GM18870 (cell line): ENCODE measurements around the gene ZNG1B.
A peak's percentile ranks its signal among the peaks of the same experiment; 100 is the strongest.
"Not testable (repeated sequence)": the region's sequence is repeated elsewhere in the genome, so short reads cannot be mapped to it uniquely, and the experiment has no call there.

Source experiments
- ATAC-seq: cut with Tn5 transposase; IDR thresholded peaks from one replicate; pipeline ENCODE4 v1.9.1; 2021; ENCODE audit warnings: moderate library complexity; ENCODE audit not compliant: unreplicated experiment

The ZNG1B gene

DNA sequence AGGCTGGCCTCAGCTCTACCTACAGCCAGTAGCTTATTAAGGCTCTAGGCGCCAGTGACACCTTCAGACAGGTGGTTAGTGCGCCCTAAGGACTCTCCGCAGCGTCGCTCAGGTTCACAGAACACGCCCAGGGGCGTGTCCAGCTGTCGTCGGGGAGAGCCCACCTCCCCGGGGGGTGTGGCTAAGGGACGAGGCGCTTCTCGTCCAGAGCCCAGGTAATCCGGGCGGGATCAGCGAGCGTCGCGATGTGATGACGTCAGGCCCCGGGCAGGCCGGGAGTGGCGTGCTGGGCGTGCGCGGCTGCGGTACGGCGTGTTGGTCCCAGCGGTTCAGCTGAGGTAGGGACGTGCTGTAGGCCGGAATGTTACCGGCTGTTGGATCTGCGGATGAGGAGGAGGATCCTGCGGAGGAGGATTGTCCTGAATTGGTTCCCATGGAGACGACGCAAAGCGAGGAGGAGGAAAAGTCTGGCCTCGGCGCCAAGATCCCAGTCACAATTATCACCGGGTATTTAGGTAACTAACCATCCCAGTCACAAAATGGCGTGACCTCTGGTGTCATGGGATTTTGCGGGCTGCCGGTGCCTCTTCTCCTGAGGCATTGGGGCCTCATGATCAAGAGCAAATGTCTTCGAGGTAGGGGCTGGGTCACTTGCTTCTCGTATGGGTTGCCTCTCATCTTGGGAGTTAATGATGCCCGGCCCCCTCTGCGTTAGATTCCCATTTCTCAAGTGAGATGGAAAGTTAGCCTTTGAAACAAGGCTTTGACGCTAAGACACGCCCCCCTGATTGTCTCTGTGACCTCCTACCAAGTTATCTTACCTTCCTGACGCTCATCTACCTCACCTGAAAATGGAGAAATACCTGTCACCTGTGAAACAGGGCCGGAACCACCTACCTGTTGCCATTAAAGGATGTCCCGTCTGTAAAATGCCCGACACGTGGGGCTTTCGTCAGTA is at the start of gene ZNG1B:
TSS of gene ZNG1B (plus strand) at position 184 of the 958 bp plus-strand sequence. CDS start at position 362, 178 bp downstream.
- ATAC-seq: not testable (repeated sequence)

DNA sequence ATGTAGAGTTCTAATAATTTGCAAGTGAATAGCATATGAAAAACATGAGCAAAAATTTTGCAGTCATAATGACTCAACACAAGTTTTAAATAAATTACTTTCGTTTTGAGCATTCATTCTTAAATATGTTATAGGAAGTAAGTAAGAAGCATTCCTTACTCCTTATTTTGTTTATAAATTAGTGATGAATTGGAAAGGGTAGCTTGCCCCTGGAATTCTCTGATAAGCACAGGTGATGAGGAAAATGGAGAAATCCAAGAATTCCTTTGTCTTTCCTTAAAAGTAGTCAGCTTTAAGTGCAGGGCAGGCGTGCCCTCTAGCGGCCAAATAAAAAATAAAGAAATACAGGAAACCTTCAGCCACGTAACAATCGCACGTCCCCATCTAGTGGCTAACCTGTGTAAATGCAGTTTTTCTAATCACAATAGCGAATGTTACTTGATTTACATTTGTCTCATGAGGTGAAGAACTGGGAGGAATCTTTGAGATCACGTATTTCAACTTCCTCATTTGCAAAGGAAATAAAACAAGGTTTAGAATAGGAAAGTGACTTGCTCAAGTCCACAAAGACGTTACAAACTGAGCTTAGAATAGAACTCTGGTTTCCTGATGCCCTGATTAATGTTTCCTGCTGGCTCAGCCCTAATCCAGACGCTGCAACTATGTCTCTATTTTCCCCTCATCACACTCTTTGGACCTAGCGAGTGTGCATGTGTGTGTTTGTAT is 47.2 kb upstream of the ZNG1B start:
- peak; percentile 85 for ATAC-seq

DNA sequence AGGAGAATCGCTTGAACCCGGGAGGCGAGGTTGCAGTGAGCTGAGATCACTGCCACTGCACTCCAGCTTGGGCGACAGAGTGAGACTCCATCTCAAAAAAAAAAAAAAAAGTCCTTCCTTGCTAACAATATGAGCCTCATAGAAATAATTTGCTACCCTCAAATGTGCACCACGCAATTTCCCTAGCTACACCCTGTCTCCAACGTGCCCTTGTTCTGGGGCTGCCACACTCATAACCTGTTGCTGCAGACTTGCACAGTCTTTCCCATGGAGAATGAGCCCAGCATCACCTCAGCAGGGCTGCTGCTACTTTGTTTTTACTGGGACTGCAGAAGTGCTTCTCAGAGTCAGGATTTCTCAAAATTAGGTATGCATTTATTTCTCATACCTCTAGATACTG is 46.4 kb upstream of the ZNG1B start:
- ATAC-seq: no peak

DNA sequence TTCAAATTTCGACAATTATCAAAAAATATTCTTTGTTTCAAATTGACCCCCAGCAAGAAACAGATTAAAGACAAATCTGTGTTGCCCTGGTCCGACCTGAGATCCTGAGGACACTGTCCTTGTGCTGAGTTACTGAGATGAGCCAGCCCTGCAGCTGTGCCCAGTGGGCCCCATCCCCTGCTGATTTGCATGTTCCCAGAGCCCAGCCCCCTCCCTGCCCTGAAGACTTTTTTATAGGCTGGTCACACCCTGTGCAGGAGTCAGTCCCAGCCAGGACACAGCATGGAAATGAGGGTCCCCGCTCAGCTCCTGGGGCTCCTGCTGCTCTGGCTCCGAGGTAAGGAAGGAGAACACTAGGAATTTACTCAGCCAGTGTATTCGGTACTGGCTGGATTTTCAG is 31.4 kb upstream of the ZNG1B start:
- no peak for ATAC-seq

DNA sequence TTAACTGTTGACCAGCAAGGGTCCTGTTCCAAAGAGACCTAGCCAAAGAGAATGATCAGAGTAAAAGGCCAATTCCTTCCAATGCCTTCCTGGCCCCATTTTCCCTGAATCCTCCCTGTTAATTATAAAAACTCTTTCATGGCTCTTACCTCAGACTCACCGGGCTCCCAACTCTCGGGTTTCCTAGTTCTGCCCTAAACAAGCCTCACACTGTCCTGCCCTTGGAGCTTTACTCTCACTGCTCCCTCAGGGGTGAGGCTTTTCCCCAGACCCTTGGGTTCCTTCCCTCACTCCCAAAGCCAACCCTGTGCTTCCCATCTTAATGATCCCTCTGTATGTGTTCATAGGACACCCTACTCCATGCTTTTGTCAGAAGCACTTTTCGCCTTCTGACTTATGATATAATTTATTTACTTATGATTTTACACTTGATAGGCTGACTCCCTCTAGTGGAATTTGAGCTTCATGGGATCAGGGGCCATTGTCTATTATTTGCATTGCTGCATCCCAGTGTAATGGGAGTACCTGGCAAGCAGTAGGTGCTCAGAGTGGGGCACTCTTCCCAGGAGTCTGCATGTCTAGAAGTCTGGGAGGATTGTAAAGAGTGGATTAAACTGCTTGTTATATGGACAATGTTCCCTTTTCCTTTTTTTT is 29.9 kb upstream of the ZNG1B start:
- ATAC-seq: no peak

DNA sequence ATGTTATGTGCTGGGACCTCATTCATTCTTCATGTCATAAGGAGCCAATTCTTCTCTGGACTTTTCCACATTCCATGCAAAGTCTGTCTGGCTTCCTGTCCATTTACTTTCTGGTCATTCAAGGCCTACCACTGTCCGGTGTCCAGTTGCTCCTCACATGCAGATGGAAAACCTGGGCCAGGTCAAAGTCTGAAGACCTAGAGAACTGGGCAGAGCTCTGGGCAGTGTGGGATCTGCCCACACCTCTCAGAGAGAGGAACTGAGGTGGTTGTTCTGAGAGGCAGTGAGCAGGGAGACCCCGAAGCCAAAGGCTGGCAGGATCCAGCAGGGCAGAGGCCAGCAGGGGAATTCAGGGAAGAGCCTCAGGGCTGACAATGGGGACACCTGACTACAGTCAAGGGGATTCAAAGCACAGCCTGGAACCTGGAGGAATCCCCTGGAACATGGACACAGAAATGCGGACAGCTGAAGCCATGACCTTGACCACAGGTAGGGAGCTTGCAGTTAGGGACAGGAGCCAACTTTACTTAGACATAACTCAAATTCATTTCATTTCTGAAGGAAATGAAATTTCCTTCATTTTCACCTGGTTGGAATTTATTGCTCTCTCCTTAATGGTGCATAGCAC is 25.7 kb upstream of the ZNG1B start:
- ATAC-seq: not testable (repeated sequence)

DNA sequence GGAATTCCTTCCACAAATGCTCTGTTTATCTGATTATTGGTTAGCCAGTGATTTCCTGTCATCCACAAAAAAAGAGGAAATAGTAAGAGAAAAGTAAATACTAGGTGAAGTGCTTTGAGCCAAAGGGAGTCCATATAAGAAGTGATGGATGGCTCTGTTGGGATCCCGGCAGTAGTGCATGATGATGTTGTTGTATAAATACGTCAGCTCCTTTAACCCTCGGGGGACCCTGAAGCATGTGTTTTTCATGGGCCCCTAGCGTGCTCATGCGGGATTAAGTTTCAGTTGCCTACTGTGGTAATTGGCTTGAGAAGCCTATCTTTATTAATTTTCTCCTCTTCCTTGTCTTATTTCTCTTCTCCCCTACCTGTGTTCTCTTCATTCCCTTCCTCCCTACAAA is 24.7 kb upstream of the ZNG1B start:
- ATAC-seq: not testable (repeated sequence)

DNA sequence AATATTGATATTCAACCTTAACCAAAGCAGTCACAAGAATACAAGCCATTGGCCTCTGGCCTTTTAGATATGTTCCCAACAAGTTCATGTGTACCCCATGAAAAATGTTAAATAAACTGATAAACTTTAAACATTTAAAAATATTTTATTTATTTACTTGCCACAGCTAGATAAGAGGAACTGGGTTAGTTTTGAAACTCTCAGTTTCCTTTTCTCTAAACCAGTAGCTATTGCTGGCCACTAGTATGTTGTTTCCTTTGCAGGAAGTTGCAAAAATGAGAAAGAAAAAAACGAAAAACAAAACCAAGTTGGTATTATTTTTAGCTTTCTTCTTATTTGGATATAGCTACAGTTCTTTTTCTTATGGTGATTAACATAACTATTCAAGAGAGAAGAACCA is 5.7 kb upstream of the ZNG1B start:
- ATAC-seq: not testable (repeated sequence)

DNA sequence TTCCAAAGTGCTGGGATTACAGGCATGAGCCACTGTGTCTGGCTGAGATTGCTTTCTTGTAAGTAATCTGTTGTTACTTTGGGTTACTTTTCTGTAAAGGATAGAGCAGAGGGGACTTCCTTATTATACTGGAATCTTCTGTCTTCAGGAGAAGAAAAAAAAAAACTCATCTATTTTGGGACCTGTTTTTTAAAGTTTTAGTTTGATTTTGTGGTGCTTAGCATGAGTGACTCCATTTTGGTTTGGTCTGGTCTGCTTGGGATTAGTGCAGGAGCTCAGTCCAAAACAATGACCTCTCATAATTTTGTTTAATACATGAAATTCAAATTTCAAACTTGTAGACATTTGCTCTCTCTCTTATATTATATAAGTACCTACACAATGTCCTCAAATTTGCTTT is 4.0 kb upstream of the ZNG1B start:
- ATAC-seq: not testable (repeated sequence)

DNA sequence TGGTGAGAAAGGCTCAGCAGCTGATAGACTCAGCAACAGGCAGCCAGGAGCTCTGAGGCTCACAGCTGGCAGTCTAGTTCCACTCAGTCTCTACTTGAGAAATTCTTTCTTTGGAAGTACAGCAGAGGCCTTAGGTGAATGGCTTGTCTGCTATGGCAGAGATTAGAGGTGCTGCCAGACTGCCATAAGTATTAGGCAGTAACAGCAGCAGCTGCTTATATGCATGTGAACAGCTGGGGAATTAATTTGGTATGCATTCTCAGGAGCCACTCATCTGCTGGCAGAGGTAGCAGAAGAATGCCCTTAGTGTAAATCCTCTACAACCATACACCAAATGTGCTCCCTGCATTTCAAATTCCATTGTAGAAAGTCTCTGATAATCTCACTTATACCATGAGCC is 28.3 kb downstream of the ZNG1B start:
- ATAC-seq: not testable (repeated sequence)

DNA sequence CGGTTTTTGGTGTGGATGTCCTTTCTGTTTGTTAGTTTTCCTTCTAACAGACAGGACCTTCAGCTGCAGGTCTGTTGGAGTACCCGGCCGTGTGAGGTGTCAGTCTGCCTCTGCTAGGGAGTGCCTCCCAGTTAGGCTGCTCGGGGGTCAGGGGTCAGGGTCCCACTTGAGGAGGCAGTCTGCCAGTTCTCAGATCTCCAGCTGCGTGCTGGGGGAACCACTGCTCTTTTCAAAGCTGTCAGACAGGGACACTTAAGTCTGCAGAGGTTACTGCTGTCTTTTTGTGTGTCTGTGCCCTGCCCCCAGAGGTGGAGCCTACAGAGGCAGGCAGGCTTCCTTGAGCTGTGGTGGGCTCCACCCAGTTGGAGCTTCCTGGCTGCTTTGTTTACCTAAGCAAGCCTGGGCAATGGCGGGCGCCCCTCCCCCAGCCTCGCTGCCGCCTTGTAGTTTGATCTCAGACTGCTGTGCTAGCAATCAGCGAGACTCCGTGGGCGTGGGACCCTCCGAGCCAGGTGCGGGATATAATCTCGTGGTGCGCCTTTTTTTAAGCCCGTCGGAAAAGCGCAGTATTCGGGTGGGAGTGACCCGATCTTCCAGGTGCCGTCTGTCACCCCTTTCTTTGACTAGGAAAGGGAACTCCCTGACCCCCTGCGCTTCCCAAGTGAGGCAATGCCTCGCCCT is 39.3 kb downstream of the ZNG1B start:
- not testable (repeated sequence) for ATAC-seq

DNA sequence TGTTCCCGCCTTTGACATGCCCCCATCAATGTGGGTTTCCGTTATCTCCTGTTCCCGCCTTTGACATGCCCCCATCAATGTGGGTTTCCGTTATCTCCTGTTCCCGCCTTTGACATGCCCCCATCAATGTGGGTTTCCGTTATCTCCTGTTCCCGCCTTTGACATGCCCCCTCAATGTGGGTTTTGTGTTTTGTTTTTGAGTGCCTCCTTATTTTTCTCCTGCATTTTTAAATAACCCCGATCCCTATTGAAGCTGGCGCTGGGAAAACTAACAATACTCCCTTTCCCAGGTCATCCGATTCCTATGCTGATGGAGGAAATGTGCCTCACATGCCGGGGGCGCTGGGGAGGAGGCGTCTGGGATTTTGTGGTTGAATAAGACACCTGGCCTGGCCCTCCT is 59.0 kb downstream of the ZNG1B start:
- not testable (repeated sequence) for ATAC-seq

DNA sequence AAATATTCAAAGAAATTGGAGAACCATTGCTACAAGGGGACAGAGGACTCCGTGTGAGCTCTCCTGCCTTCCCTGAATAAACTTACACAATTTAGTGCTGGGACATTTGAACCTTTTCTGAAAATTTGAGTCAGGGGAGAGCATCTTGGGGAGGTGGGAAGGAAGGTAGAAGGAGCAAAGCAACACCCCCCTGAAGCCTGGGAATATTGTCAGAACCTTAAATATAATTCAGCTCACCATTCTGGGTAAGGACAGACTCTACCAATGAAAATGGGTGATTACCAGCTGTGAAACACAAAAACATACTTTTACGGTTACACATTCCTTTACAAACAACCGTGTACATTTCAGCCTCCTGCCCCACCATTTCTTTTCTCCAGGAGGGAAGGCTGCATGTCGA is 60.9 kb downstream of the ZNG1B start, which contains the start of gene FOXD4L1:
TSS of gene FOXD4L1 (plus strand) at position 301 of the 400 bp plus-strand sequence. CDS start 592 bp downstream, outside the sequence.
- not testable (repeated sequence) for ATAC-seq

DNA sequence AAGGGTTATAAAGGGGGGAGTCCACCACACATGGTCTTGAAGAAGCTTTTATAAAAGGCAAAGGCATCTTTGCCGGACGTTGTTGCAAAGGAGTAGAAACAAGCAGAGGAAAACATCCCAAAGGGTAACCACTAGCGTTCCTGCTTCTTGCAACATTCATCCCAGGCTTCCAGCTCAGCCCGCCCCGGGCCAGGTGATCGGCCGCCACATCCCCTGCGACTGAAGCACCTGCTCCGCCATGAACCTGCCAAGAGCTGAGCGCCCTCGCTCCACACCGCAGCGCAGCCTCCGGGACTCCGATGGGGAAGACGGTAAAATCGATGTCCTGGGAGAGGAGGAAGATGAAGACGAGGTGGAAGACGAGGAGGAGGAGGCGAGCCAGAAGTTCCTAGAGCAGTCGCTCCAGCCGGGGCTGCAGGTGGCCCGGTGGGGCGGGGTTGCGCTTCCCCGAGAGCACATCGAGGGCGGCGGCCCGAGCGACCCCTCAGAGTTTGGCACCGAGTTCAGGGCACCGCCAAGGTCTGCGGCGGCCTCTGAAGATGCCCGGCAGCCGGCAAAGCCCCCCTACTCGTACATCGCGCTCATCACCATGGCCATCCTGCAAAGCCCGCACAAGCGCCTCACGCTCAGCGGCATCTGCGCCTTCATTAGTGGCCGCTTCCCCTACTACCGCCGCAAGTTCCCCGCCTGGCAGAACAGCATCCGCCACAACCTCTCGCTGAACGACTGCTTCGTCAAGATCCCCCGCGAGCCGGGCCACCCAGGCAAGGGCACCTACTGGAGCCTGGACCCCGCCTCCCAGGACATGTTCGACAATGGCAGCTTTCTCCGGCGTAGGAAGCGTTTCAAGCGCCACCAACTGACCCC is 61.8 kb downstream of the ZNG1B start:
- ATAC-seq: not testable (repeated sequence)

DNA sequence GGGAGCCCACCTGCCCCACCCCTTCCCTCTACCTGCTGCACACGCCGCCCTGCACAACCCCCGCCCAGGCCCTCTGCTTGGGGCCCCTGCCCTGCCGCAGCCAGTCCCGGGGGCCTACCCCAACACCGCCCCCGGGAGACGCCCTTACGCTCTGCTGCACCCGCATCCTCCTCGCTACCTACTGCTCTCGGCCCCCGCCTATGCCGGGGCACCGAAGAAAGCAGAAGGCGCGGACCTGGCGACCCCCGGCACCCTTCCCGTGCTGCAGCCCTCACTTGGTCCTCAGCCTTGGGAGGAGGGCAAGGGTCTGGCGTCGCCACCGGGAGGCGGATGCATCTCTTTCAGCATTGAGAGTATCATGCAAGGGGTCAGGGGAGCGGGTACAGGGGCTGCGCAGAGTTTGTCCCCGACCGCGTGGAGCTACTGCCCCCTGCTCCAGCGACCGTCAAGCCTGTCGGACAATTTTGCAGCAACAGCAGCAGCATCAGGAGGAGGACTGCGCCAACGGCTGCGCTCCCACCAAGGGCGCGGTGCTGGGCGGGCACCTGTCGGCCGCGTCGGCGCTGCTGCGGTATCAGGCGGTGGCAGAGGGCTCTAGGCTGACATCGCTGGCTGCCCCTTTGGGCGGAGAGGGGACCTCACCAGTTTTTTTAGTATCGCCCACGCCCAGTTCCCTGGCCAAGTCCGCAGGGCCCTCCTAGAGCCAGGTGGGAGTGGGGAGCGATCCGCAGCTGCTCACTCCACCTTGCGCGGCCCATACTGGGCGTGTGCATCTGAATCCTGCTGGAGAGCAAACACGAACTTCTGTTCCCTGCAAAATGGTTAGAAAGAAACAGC is 62.6 kb downstream of the ZNG1B start:
- ATAC-seq: not testable (repeated sequence)

DNA sequence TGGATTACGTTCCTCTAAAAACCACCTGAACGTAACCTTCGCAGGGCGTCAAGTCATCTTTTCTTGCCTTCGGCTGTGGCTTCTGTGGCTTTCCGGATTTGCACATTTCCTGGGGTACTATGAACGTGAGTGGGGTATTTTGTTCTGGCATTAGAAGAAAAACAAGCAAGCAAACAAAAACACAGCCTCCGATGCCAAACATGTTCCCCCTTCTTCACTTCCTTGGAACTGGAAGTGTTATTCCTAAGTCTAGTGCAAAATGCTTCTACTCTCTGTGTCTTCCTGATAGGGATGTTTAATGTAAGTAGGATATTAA is 63.2 kb downstream of the ZNG1B start:
- not testable (repeated sequence) for ATAC-seq

DNA sequence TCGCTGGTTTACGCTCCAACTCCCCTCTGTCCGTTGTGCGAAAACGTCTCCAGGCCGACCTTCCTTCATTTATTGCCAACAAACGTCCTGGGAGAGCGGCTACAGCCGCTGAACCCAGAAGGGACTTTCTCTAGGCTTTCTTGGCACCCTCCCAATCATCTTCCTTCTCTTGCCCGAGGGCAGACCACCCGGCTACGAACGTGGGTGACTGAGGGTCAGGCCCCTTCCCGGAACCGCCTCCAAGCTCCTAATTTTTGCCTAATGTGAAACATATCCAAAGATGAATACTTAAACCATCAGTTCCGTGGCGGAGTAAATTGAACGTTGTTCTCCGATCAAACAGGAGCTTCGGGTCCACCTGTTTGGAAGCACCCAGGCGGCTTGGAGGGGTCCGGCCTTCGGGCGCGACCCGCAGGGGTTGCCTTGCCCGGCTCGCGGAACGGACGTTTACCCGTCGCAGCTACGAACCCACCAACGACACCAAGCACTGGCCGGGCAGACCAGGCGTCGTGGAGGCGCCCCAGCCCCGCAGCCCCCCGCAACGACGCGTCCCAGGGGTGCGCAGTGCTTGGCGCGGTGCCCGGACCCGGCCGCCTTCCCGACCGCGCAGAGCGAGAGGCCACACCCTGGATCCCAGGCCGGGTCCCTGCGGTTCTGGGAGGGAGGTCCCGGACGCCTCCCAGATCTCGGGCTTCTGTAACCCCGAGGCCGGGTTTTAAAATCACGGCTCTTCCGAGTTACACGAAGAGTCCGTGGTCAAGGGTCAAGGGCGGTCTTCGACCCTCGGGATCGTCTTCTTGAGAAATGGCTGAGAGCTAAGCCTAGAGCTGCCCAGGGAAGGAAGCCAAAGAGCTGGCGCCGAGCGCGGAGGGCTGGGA is 65.0 kb downstream of the ZNG1B start:
- not testable (repeated sequence) for ATAC-seq
